Testis (tissue), 3 donors: ENCODE measurements around the gene RPL5. TPM values are rescaled to one million over a fixed set of nuclear protein-coding genes. Genes with fewer than 3 reads are reported as not detected.

Source experiments
- DNase-seq: peaks from one replicate; pipeline ENCODE4 v3.0.0-alpha.2; 2019
- H3K27ac ChIP-seq, 2 donors: fragments of 200-600 bp; sonication (generic); one replicate each; pipeline ENCODE4 v1.5.1; 2019
- H3K27me3 ChIP-seq: fragments of 200-600 bp; sonication (generic); one replicate; pipeline ENCODE4 v1.5.1; 2019
- H3K36me3 ChIP-seq: fragments of 200-600 bp; sonication (generic); one replicate; pipeline ENCODE4 v1.5.1; 2017; ENCODE audit warnings: low read depth; ENCODE audit errors: missing control alignments
- H3K4me1 ChIP-seq: fragments of 200-600 bp; sonication (generic); one replicate; pipeline ENCODE4 v1.5.1; 2019
- H3K4me3 ChIP-seq, 2 donors: fragments of 200-600 bp; sonication (generic); one replicate each; pipeline ENCODE4 v1.5.1; 2017 to 2019
- H3K9me3 ChIP-seq: fragments of 200-600 bp; sonication (generic); one replicate; pipeline ENCODE4 v1.5.1; 2017
- POLR2A ChIP-seq: fragments of 450-650 bp; IDR thresholded peaks from one replicate; pipeline ENCODE4 v1.6.1; 2017; ENCODE audit warnings: antibody characterized with exemption, mild to moderate bottlenecking, moderate library complexity
- WGBS, 2 donors: methylation state at CpG; one replicate each; pipeline ENCODE4 v1.1.5; 2018; 5-methylcytosine and 5-hydroxymethylcytosine counted together
- intact Hi-C: fragments of 100-400 bp; cut with DNase I; formaldehyde crosslinking; loops from one replicate; pipeline ENCODE4 v1.15.1; 2023; ENCODE audit warnings: low total_unique reads
- polyA plus RNA-seq: library from polyadenylated mRNA; stranded (reverse); fragments of 350-450 nt; fragmentation: Illumina TruSeq; extraction: RNeasy Lipid Tissue Mini Kit (QIAGEN cat#74804); gene quantifications from one replicate; pipeline ENCODE4 v1.2.3, GENCODE V29; 2014; ENCODE audit warnings: low read depth, low replicate concordance; ENCODE audit not compliant: insufficient read depth
- total RNA-seq, 2 donors: library from RNA; depleted of rRNA; stranded (reverse); fragments of >200 nt; gene quantifications; one replicate each; pipeline ENCODE4 v1.2.3, GENCODE V29; 2016
- TF ChIP-seq, protein P1 (sequence below), 3 experiments: fragments of 450-650 bp in 2 of 3; fragments of 200-600 bp in 1 of 3; sonication (generic) in 1 of 3; IDR thresholded peaks; one replicate each; pipeline ENCODE4 v1.5.1; 2016 to 2019; ENCODE audit warnings: antibody characterized with exemption in 3 of 3, mild to moderate bottlenecking in 2 of 3, moderate library complexity in 1 of 3

The RPL5 gene
- total and polyA plus RNA-seq, 3 donors from 2014 or later: 548 to 929 (median 899) TPM

GRCh38 chr1:92838519-92838918 lies 6.7 kb downstream of the RPL5 start:
- no peaks in the 10 kb centered on the region for H3K9me3 ChIP-seq
- H3K27ac ChIP-seq: no peak overlapping the region
- peaks cover 4% of the 10 kb centered on the region for H3K4me1 ChIP-seq
- intact Hi-C loops: no loop called here
- WGBS, 2 donors: 0% methylated on average over 1 of the region's 1 CpG
- no peak for DNase-seq
- H3K36me3 ChIP-seq: no peaks in the 10 kb centered on the region
- no peak for TF ChIP-seq POLR2A
- TF ChIP-seq, protein P1, sequence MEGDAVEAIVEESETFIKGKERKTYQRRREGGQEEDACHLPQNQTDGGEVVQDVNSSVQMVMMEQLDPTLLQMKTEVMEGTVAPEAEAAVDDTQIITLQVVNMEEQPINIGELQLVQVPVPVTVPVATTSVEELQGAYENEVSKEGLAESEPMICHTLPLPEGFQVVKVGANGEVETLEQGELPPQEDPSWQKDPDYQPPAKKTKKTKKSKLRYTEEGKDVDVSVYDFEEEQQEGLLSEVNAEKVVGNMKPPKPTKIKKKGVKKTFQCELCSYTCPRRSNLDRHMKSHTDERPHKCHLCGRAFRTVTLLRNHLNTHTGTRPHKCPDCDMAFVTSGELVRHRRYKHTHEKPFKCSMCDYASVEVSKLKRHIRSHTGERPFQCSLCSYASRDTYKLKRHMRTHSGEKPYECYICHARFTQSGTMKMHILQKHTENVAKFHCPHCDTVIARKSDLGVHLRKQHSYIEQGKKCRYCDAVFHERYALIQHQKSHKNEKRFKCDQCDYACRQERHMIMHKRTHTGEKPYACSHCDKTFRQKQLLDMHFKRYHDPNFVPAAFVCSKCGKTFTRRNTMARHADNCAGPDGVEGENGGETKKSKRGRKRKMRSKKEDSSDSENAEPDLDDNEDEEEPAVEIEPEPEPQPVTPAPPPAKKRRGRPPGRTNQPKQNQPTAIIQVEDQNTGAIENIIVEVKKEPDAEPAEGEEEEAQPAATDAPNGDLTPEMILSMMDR (IDR thresholded peaks at IDR 0.05): no peak
- no peak overlapping the region for H3K4me3 ChIP-seq
- H3K27me3 ChIP-seq: no peaks in the 10 kb centered on the region

- WGBS, 2 donors: 36 to 42% methylated on average over 2 of the region's 2 CpGs
- H3K27ac ChIP-seq: no peak overlapping the region
- intact Hi-C loops: no loop called here
- H3K36me3 ChIP-seq: no peaks in the 10 kb centered on the region
- no peaks in the 10 kb centered on the region for H3K9me3 ChIP-seq
- H3K4me3 ChIP-seq: no peak overlapping the region
- DNase-seq: no peak
- H3K4me1 ChIP-seq: no peaks in the 10 kb centered on the region
- no peaks in the 10 kb centered on the region for H3K27me3 ChIP-seq
- TF ChIP-seq POLR2A: no peak
- TF ChIP-seq, protein P1 (IDR thresholded peaks at IDR 0.05): no peak
These were observed 7.6 kb downstream of the RPL5 start for GRCh38 chr1:92839442-92839841.

GRCh38 chr1:92840600-92840999 lies 8.8 kb downstream of the RPL5 start:
- WGBS, 2 donors: 64 to 68% methylated on average over 5 of the region's 5 CpGs
- TF ChIP-seq, protein P1 (IDR thresholded peaks at IDR 0.05): no peak
- TF ChIP-seq POLR2A: no peak
- Histone ChIP-seq H3K4me3 (no peak overlapping the region), H3K4me1 (no peaks in the 10 kb centered on the region), H3K36me3 (no peaks in the 10 kb centered on the region), H3K9me3 (no peaks in the 10 kb centered on the region), H3K27ac (no peak overlapping the region), H3K27me3 (no peaks in the 10 kb centered on the region)
- no peak for DNase-seq
- intact Hi-C loops: no loop called here

GRCh38 chr1:92842082-92843045 lies 10.5 kb downstream of the RPL5 start:
- TF ChIP-seq, protein P1 (IDR thresholded peaks at IDR 0.05): no peak
- TF ChIP-seq POLR2A: no peak
- Histone ChIP-seq H3K27me3 (no peaks in the 10 kb centered on the region), H3K27ac (no peak overlapping the region), H3K36me3 (no peaks in the 10 kb centered on the region), H3K9me3 (no peaks in the 10 kb centered on the region), H3K4me3 (no peak overlapping the region), H3K4me1 (no peaks in the 10 kb centered on the region)
- intact Hi-C loops: no loop called here
- no peak for DNase-seq
- 89% methylated on average over 4 of the region's 4 CpGs for WGBS, 2 donors
